K562 (cell line): ENCODE data around the gene PFKL. TPM values are rescaled to one million over a fixed set of nuclear protein-coding genes. Genes with fewer than 3 reads are reported as not detected.

ENCODE experiments used
- ATAC-seq: fragments of 200-7000 bp; cut with Tn5 transposase; 3 replicates; pipeline ENCODE4 v1.9.1; 2020; ENCODE audit warnings: moderate library complexity
- BruUV-seq: library from RNA; stranded (reverse); fragments of 400-500 nt; replicated peaks from 2 replicates; lab custom pipeline; 2021; lab: Mats Ljungman, UMichigan
- CTCF ChIA-PET: fragments of 300-600 bp; formaldehyde crosslinking; extraction: SDS; loops from one replicate; lab custom pipeline; 2021; ENCODE audit warnings: low intra/inter-chr PET ratio; lab: Yijun Ruan, JAX
- POLR2A ChIA-PET: fragments of 300-600, 350-650 bp; sonication (Branson Sonifier 250); formaldehyde crosslinking; extraction: SDS; loops from one replicate; lab custom pipeline; 2021; ENCODE audit warnings: antibody characterized with exemption, inconsistent platforms; lab: Yijun Ruan, JAX
- DNase-seq, 4 experiments: peaks; one replicate each; pipeline versions ENCODE4 v3.0.0 to v3.0.0-alpha.2; 2011 to 2018; ENCODE audit warnings: low spot score in 3 of 4, mixed read lengths in 3 of 4; ENCODE audit errors: extremely low read depth in 1 of 4
- FAIRE-seq: peaks from 2 replicates; lab custom pipeline; 2011; peaks lifted over from hg19 to GRCh38; lab: Jason Lieb, UNC
- H2AFZ ChIP-seq: 2 replicates; pipeline ENCODE4 v1.6.0; 2011; ENCODE audit warnings: low read depth, low read length, control low read depth, inconsistent platforms
- H3K27ac ChIP-seq: fragments of 200-600 bp; 3 replicates; pipeline ENCODE4 v1.8.0; 2011; ENCODE audit warnings: low read depth, mild to moderate bottlenecking, control low read depth, inconsistent platforms, low read length, moderate library complexity, mixed read lengths; ENCODE audit errors: extremely low read depth
- H3K27me3 ChIP-seq, 2 experiments: fragments of 300-600 bp in 1 of 2; 2 replicates in 1 of 2; 3 replicates in 1 of 2; pipeline versions ENCODE4 v1.6.0 to v1.8.0; 2011; ENCODE audit warnings: inconsistent platforms in 2 of 2, low read length in 2 of 2, mild to moderate bottlenecking in 1 of 2, mixed read lengths in 1 of 2, moderate library complexity in 1 of 2; ENCODE audit not compliant: control insufficient read depth in 2 of 2, insufficient read depth in 2 of 2
- H3K36me3 ChIP-seq: fragments of 300-600 bp; 3 replicates; pipeline ENCODE4 v1.8.0; 2011; ENCODE audit warnings: mild to moderate bottlenecking, low read length, inconsistent platforms; ENCODE audit not compliant: control insufficient read depth, insufficient read depth
- H3K4me1 ChIP-seq, 2 experiments: fragments of 200-600 bp in 1 of 2; replicated peaks in 1 of 2; 2 replicates in 1 of 2; 3 replicates in 1 of 2; pipeline versions ENCODE4 v1.5.1 to v1.8.0; 2011; ENCODE audit warnings: inconsistent platforms in 2 of 2, low read length in 2 of 2, mild to moderate bottlenecking in 1 of 2, mixed read lengths in 1 of 2, moderate library complexity in 1 of 2; ENCODE audit not compliant: control insufficient read depth in 2 of 2, insufficient read depth in 2 of 2
- H3K4me2 ChIP-seq: 2 replicates; pipeline ENCODE4 v1.6.1; 2011; ENCODE audit warnings: low read length, control low read depth, inconsistent platforms, mixed read lengths; ENCODE audit not compliant: insufficient read depth
- H3K4me3 ChIP-seq: fragments of 200-600 bp; sonication (generic), shearing (Covaris generic); 2 replicates; pipeline ENCODE4 v1.5.1; 2016; ENCODE audit warnings: control low read depth, inconsistent platforms
- H3K79me2 ChIP-seq: fragments of 200-600 bp; 3 replicates; pipeline ENCODE4 v1.8.0; 2011; ENCODE audit warnings: low read length, inconsistent platforms; ENCODE audit not compliant: control insufficient read depth, insufficient read depth
- H3K9ac ChIP-seq, 2 experiments: 2 replicates each; pipeline versions ENCODE4 v1.6.0 to v1.6.1; 2011; ENCODE audit warnings: low read depth in 2 of 2, low read length in 2 of 2, control low read depth in 1 of 2, inconsistent platforms in 1 of 2, mild to moderate bottlenecking in 1 of 2, mixed read lengths in 1 of 2; ENCODE audit not compliant: insufficient read depth in 1 of 2
- H3K9me1 ChIP-seq: one replicate; pipeline ENCODE4 v1.6.0; 2011; ENCODE audit warnings: inconsistent platforms, mild to moderate bottlenecking, low read length, moderate library complexity; ENCODE audit not compliant: control insufficient read depth, insufficient read depth
- H3K9me3 ChIP-seq: replicated peaks from 2 replicates; pipeline ENCODE4 v1.5.1; 2011; ENCODE audit warnings: low read depth, low read length, inconsistent platforms; ENCODE audit not compliant: control insufficient read depth, insufficient read depth
- H4K20me1 ChIP-seq: replicated peaks from 2 replicates; pipeline ENCODE4 v1.6.1; 2011; ENCODE audit warnings: low read length, inconsistent platforms, mixed read lengths; ENCODE audit not compliant: control insufficient read depth, insufficient read depth
- BACH1 ChIP-seq: fragments of 200-800 bp; sonication (Bioruptor generic); IDR thresholded peaks from 2 replicates; pipeline ENCODE4 v1.6.1; 2016; ENCODE audit warnings: missing genetic modification characterization, missing compliant biosample characterization
- CHD1 ChIP-seq: fragments of 200-600 bp; sonication (generic); IDR thresholded peaks from one replicate; pipeline ENCODE4 v1.6.1; 2012; ENCODE audit warnings: mild to moderate bottlenecking, moderate library complexity, low read length, inconsistent platforms
- MCM2 ChIP-seq: fragments of 450-650 bp; IDR thresholded peaks from 2 replicates; pipeline ENCODE4 v1.6.1; 2017; ENCODE audit warnings: low read depth, mild to moderate bottlenecking
- NEUROD1 ChIP-seq: fragments of 150-350 bp; IDR thresholded peaks from 2 replicates; pipeline ENCODE4 v1.6.1; 2014; ENCODE audit warnings: borderline replicate concordance, low read length, low read depth; ENCODE audit not compliant: partially characterized antibody
- POLR3G ChIP-seq: IDR thresholded peaks from 2 replicates; pipeline ENCODE4 v1.6.1; 2011; ENCODE audit not compliant: insufficient read length, insufficient replicate concordance; ENCODE audit errors: extremely low read depth
- SMARCB1 ChIP-seq: IDR thresholded peaks from 2 replicates; pipeline ENCODE4 v1.6.1; 2011; ENCODE audit warnings: improper control_type of control experiment, low read depth; ENCODE audit not compliant: insufficient read length
- SRSF3 ChIP-seq: fragments of 200-400 bp; formaldehyde crosslinking; IDR thresholded peaks from 2 replicates; pipeline ENCODE4 v1.6.1; 2016; ENCODE audit warnings: mild to moderate bottlenecking, low read length, moderate library complexity; ENCODE audit not compliant: insufficient read depth
- ZBTB7A ChIP-seq: IDR thresholded peaks from 2 replicates; pipeline ENCODE4 v1.6.1; 2011; ENCODE audit warnings: low read depth, mild to moderate bottlenecking, low read length, moderate library complexity, borderline replicate concordance; ENCODE audit not compliant: control insufficient read depth
- ZNF263 ChIP-seq: sonication (generic); formaldehyde crosslinking; IDR thresholded peaks from 2 replicates; pipeline ENCODE4 v1.8.0; 2022; ENCODE audit warnings: mild to moderate bottlenecking, missing genetic modification reagents, borderline replicate concordance
- WGBS: fragments of 100-300 bp; shearing (Covaris generic); methylation state at CpG from one replicate; pipeline ENCODE4 v1.1.6; 2016; ENCODE audit warnings: low coverage, mixed read lengths; ENCODE audit not compliant: insufficient coverage; ENCODE audit errors: missing lambda C conversion rate; 5-methylcytosine and 5-hydroxymethylcytosine counted together
- in situ Hi-C: fragments of 300-500 bp; cut with MboI; formaldehyde crosslinking; loops from 4 replicates; pipeline ENCODE4 v1.15.0; 2018; ENCODE audit warnings: inconsistent platforms, mixed read lengths
- intact Hi-C: fragments of 100-400 bp; cut with micrococcal nuclease; formaldehyde crosslinking; loops from 2 replicates; pipeline ENCODE4 v1.14.2; 2022
- polyA plus RNA-seq, 8 experiments: library from polyadenylated mRNA; depleted of rRNA in 4 of 8; stranded (reverse) in 5 of 8; unstranded in 3 of 8; fragments of >200 nt; fragmentation: Nextera tagmentation in 2 of 8; fragmentation: Illumina TruSeq in 1 of 8; extraction: Ambion mirVana in 2 of 8; extraction: Trizol in 1 of 8; gene quantifications; 2 replicates each; pipeline versions ENCODE4 v1.2.1 to v1.2.3, GENCODE V29; 2011 to 2014; ENCODE audit warnings: inconsistent platforms in 1 of 8, missing spikeins in 1 of 8
- total RNA-seq, 7 experiments: library from RNA; depleted of rRNA in 6 of 7; stranded (reverse); fragments of >200 nt in 6 of 7; fragmentation: Illumina TruSeq in 2 of 7; extraction: Trizol in 2 of 7; gene quantifications; 2 replicates each; pipeline versions ENCODE4 v1.2.1 to v1.2.3, GENCODE V29; 2011 to 2021; ENCODE audit warnings: low replicate concordance in 1 of 7
- TF ChIP-seq, protein P1 (sequence below): fragments of 250-450 bp; sonication (Bioruptor Pico); IDR thresholded peaks from 2 replicates; pipeline ENCODE4 v1.5.1; 2021; ENCODE audit warnings: mild to moderate bottlenecking
- TF ChIP-seq, protein P2 (sequence below): sonication (generic); formaldehyde crosslinking; IDR thresholded peaks from 2 replicates; pipeline ENCODE4 v1.8.0; 2022; ENCODE audit warnings: missing genetic modification reagents, mild to moderate bottlenecking, moderate library complexity, borderline replicate concordance
- TF ChIP-seq, protein P3 (sequence below): sonication (generic); formaldehyde crosslinking; IDR thresholded peaks from 2 replicates; pipeline ENCODE4 v1.8.0; 2022; ENCODE audit warnings: missing genetic modification reagents, mild to moderate bottlenecking, borderline replicate concordance

The PFKL gene
- total and polyA plus RNA-seq, 9 of the 15 experiments (the other 6 are each of a cell fraction or from before 2014, with no cell fraction given): 1.1 to 124 (median 45.6) TPM

DNA sequence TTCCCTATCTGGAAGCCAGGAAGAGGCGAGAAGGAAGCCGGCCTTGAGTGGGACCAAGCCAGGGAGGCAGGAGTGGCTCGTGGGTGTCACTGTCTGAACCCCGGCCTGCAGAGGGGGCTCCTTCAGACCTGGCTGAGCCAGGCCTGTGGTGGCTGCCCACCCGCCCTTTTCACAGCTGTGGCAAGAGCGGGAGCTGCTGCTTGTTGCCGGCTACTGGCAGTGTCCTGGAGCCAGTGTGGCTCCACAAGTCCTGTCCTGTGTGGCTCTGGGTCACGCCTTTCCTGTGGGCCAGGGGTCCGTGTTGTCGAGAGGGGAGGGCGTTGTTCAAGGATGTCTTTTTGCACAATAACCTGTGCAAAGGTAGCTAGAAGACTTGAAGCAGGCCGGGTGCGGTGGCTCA is 1.3 kb downstream of the PFKL start:
- H3K9me3 ChIP-seq: no peaks in the 10 kb centered on the region
- POLR2A ChIA-PET: interaction anchor here (0.6 to 1.8 kb wide), 4 partner anchors 9 to 502 kb away, joined by 3 to 6 read pairs (median 4); no protein-coding TSS in a partner anchor
- intact Hi-C loops (no loop called here), in situ Hi-C loops (no loop called here)
- peaks cover 10% of the 10 kb centered on the region; the same call in 2 of the 3 replicates for H3K36me3 ChIP-seq
- peak overlapping the region; percentile 89 for H3K4me3 ChIP-seq
- peaks cover 36% of the 10 kb centered on the region for H4K20me1 ChIP-seq
- H3K9ac ChIP-seq: peak overlapping the region; percentile 80 to 94; a peak in 3 of 4 replicates
- no peak for FAIRE-seq
- no peaks in the 10 kb centered on the region for H3K27me3 ChIP-seq
- 64% methylated on average over 13 of the region's 13 CpGs for WGBS
- H3K27ac ChIP-seq: no peak overlapping the region; the same call in 2 of the 3 replicates
- H3K4me2 ChIP-seq: peak overlapping the region; percentile 87
- TSS peak; percentile 54 for BruUV-seq
- CTCF ChIA-PET: no interaction called here
- H3K9me1 ChIP-seq: peaks cover 11% of the 10 kb centered on the region
- H3K79me2 ChIP-seq: peaks cover 51% of the 10 kb centered on the region
- H3K4me1 ChIP-seq: peaks cover 13 to 76% of the 10 kb centered on the region in 2 experiments
- no peak for ATAC-seq
- H2AFZ ChIP-seq: no peak overlapping the region
- DNase-seq: no peak
- TF ChIP-seq BACH1 (tag) (no peak), NEUROD1 (no peak), SMARCB1 (no peak), SRSF3 (0 out of 2 replicates have a peak, but pooled peaks have one; percentile 37), POLR3G (no peak), MCM2 (no peak), ZBTB7A (no peak), CHD1 (no peak), ZNF263 (no peak)
- TF ChIP-seq, protein P1, sequence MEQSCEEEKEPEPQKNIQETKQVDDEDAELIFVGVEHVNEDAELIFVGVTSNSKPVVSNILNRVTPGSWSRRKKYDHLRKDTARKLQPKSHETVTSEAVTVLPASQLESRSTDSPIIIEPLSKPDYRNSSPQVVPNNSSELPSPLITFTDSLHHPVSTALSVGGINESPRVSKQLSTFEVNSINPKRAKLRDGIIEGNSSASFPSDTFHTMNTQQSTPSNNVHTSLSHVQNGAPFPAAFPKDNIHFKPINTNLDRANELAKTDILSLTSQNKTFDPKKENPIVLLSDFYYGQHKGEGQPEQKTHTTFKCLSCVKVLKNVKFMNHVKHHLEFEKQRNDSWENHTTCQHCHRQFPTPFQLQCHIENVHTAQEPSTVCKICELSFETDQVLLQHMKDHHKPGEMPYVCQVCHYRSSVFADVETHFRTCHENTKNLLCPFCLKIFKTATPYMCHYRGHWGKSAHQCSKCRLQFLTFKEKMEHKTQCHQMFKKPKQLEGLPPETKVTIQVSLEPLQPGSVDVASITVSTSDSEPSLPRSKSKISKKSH (CRISPR knock-in tag): no peak
- TF ChIP-seq, protein P2, sequence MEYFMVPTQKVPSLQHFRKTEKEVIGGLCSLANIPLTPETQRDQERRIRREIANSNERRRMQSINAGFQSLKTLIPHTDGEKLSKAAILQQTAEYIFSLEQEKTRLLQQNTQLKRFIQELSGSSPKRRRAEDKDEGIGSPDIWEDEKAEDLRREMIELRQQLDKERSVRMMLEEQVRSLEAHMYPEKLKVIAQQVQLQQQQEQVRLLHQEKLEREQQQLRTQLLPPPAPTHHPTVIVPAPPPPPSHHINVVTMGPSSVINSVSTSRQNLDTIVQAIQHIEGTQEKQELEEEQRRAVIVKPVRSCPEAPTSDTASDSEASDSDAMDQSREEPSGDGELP: peak; percentile 11; the same call in 1 of the 2 replicates
- TF ChIP-seq, protein P3, sequence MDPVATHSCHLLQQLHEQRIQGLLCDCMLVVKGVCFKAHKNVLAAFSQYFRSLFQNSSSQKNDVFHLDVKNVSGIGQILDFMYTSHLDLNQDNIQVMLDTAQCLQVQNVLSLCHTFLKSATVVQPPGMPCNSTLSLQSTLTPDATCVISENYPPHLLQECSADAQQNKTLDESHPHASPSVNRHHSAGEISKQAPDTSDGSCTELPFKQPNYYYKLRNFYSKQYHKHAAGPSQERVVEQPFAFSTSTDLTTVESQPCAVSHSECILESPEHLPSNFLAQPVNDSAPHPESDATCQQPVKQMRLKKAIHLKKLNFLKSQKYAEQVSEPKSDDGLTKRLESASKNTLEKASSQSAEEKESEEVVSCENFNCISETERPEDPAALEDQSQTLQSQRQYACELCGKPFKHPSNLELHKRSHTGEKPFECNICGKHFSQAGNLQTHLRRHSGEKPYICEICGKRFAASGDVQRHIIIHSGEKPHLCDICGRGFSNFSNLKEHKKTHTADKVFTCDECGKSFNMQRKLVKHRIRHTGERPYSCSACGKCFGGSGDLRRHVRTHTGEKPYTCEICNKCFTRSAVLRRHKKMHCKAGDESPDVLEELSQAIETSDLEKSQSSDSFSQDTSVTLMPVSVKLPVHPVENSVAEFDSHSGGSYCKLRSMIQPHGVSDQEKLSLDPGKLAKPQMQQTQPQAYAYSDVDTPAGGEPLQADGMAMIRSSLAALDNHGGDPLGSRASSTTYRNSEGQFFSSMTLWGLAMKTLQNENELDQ (CRISPR knock-in tag): no peak
